Spinal cord (tissue), 10 donors: ENCODE data around the gene VARS2. TPM values are rescaled to one million over a fixed set of nuclear protein-coding genes. Genes with fewer than 3 reads are reported as not detected.
"Not testable (repeated sequence)": the region's sequence is repeated elsewhere in the genome, so short reads cannot be mapped to it uniquely, and the experiment has no call there.

Source experiments
- DNase-seq, 6 donors: peaks; one replicate each; pipeline versions ENCODE4 v3.0.0 to v3.0.0-alpha.2; 2013 to 2015; ENCODE audit warnings: low spot score in 6 of 6, low read depth in 4 of 6
- H3K27ac ChIP-seq: one replicate; pipeline ENCODE4 v1.5.1; 2013; ENCODE audit warnings: low read depth, low read length, control low read depth
- H3K27me3 ChIP-seq: one replicate; pipeline ENCODE4 v1.6.1; 2013; ENCODE audit warnings: low read length; ENCODE audit not compliant: control insufficient read depth, insufficient read depth
- H3K36me3 ChIP-seq: one replicate; pipeline ENCODE4 v1.6.1; 2013; ENCODE audit warnings: low read length; ENCODE audit not compliant: control insufficient read depth, insufficient read depth
- H3K4me1 ChIP-seq: one replicate; pipeline ENCODE4 v1.6.1; 2013; ENCODE audit warnings: low read length; ENCODE audit not compliant: control insufficient read depth, insufficient read depth
- H3K4me3 ChIP-seq: one replicate; pipeline ENCODE4 v1.5.1; 2013; ENCODE audit warnings: low read depth, low read length, control low read depth
- H3K9me3 ChIP-seq: one replicate; pipeline ENCODE4 v1.6.1; 2013; ENCODE audit warnings: low read length; ENCODE audit not compliant: control insufficient read depth, insufficient read depth
- WGBS: methylation state at CpG from one replicate; pipeline ENCODE4 v1.1.5; 2013; ENCODE audit warnings: missing lambda C conversion rate; ENCODE audit not compliant: insufficient coverage; 5-methylcytosine and 5-hydroxymethylcytosine counted together
- polyA plus RNA-seq, 2 donors: library from polyadenylated mRNA; unstranded; fragments of 120-200 nt; gene quantifications; one replicate each; pipeline ENCODE4 v1.2.1, GENCODE V29; 2013; ENCODE audit not compliant: insufficient read length in 2 of 2
- total RNA-seq, 2 donors: library from RNA; depleted of rRNA in 1 of 2; stranded (reverse); fragments of 120-200 nt in 1 of 2; fragments of >200 nt in 1 of 2; gene quantifications; one replicate each; pipeline versions ENCODE4 v1.2.3 to v1.2.4, GENCODE V29; 2013 to 2014
- donor health status: healthy.

VARS2 gene
- total and polyA plus RNA-seq, 4 donors = 20.3 to 117 (median 70.8) TPM

- no peaks in the 10 kb centered on the region for H3K27me3 ChIP-seq
- no peak for DNase-seq
- H3K27ac ChIP-seq = no peak overlapping the region
- H3K4me3 ChIP-seq = no peak overlapping the region
- peaks cover 73% of the 10 kb centered on the region for H3K36me3 ChIP-seq
- WGBS = 95% methylated on average over 8 of the region's 8 CpGs
- H3K9me3 ChIP-seq = no peaks in the 10 kb centered on the region
- peaks cover 40% of the 10 kb centered on the region for H3K4me1 ChIP-seq
Observed at GRCh38 chr6:30918670-30919069, 4.6 kb downstream of the VARS2 start.

- H3K36me3 ChIP-seq = peaks cover 93% of the 10 kb centered on the region
- DNase-seq = no peak
Observed at GRCh38 chr6:30922447-30922852, 8.4 kb downstream of the VARS2 start.

GRCh38 chr6:30924040-30924627 is 10.1 kb downstream of the VARS2 start:
- 77% methylated on average over 8 of the region's 9 CpGs for WGBS
- not testable (repeated sequence) for DNase-seq, H3K27ac ChIP-seq, H3K9me3 ChIP-seq, H3K4me1 ChIP-seq, H3K4me3 ChIP-seq, H3K27me3 ChIP-seq
- peaks cover 79% of the 10 kb centered on the region for H3K36me3 ChIP-seq

More at GRCh38 chr6:30922447-30922852, 8.4 kb downstream of the VARS2 start:
- Histone ChIP-seq H3K4me1 (peaks cover 7% of the 10 kb centered on the region), H3K4me3 (no peak overlapping the region), H3K27me3 (no peaks in the 10 kb centered on the region), H3K9me3 (no peaks in the 10 kb centered on the region), H3K27ac (no peak overlapping the region)
- WGBS = 90% methylated on average over 7 of the region's 7 CpGs

GRCh38 chr6:30926644-30927043 is 12.6 kb downstream of the VARS2 start:
- H3K36me3 ChIP-seq = peaks cover 54% of the 10 kb centered on the region
- no peaks in the 10 kb centered on the region for H3K27me3 ChIP-seq
- no peak overlapping the region for H3K4me3 ChIP-seq
- WGBS = 94% methylated on average over 2 of the region's 4 CpGs
- H3K9me3 ChIP-seq = peaks cover 3% of the 10 kb centered on the region
- H3K4me1 ChIP-seq = no peaks in the 10 kb centered on the region
- DNase-seq = no peak
- H3K27ac ChIP-seq = no peak overlapping the region

- not testable (repeated sequence) for H3K9me3 ChIP-seq, H3K4me3 ChIP-seq, H3K27ac ChIP-seq, DNase-seq, H3K27me3 ChIP-seq, H3K4me1 ChIP-seq
- H3K36me3 ChIP-seq = peaks cover 49% of the 10 kb centered on the region
- WGBS = 100% methylated on average over 2 of the region's 3 CpGs
Observed at GRCh38 chr6:30927080-30927479, 13.0 kb downstream of the VARS2 start.

GRCh38 chr6:30928677-30929076 is 14.6 kb downstream of the VARS2 start:
- no peak for DNase-seq
- Histone ChIP-seq H3K9me3 (peaks cover 3% of the 10 kb centered on the region), H3K27me3 (no peaks in the 10 kb centered on the region), H3K27ac (no peak overlapping the region), H3K4me1 (no peaks in the 10 kb centered on the region), H3K36me3 (peaks cover 33% of the 10 kb centered on the region), H3K4me3 (no peak overlapping the region)
- WGBS = 100% methylated on average over 2 of the region's 3 CpGs

GRCh38 chr6:30930506-30930905 is 16.5 kb downstream of the VARS2 start:
- Histone ChIP-seq H3K27ac (no peak overlapping the region), H3K9me3 (peaks cover 4% of the 10 kb centered on the region), H3K36me3 (peaks cover 17% of the 10 kb centered on the region), H3K4me3 (no peak overlapping the region), H3K4me1 (no peaks in the 10 kb centered on the region), H3K27me3 (no peaks in the 10 kb centered on the region)
- no peak for DNase-seq
- 95% methylated on average over 3 of the region's 4 CpGs for WGBS

GRCh38 chr6:30931272-30931671 is 17.2 kb downstream of the VARS2 start:
- 36% methylated on average over 6 of the region's 8 CpGs for WGBS
- DNase-seq = no peak
- Histone ChIP-seq H3K4me1 (no peaks in the 10 kb centered on the region), H3K9me3 (peaks cover 4% of the 10 kb centered on the region), H3K36me3 (peaks cover 10% of the 10 kb centered on the region), H3K27me3 (no peaks in the 10 kb centered on the region), H3K4me3 (no peak overlapping the region), H3K27ac (no peak overlapping the region)

- no CpG with 5 or more reads among the region's 7 CpGs for WGBS
- H3K4me3 ChIP-seq = no peak within 1 kb of the TSS
- DNase-seq = no peak
Observed at GRCh38 chr6:30931969-30932645, 18.1 kb downstream of the VARS2 start, which contains the start of gene SFTA2. TSS of gene SFTA2 (minus strand) at chr6:30932170. CDS start at chr6:30932096, 74 bp downstream.

More at GRCh38 chr6:30931969-30932645, 18.1 kb downstream of the VARS2 start, which contains the start of gene SFTA2:
- H3K27me3 ChIP-seq = no peaks in the 10 kb centered on the region
- peaks cover 4% of the 10 kb centered on the region for H3K9me3 ChIP-seq
- peaks cover 1% of the 10 kb centered on the region for H3K36me3 ChIP-seq
- no peaks in the 10 kb centered on the region for H3K4me1 ChIP-seq
- H3K27ac ChIP-seq = no peak within 1 kb of the TSS
